GM10847 (cell line): ENCODE measurements around the gene MTRR.

Experiments
- POLR2A ChIP-seq: IDR thresholded peaks from 2 replicates; pipeline ENCODE4 v1.6.1; 2011; ENCODE audit not compliant: insufficient read length; ENCODE audit errors: extremely low read depth

MTRR gene

DNA sequence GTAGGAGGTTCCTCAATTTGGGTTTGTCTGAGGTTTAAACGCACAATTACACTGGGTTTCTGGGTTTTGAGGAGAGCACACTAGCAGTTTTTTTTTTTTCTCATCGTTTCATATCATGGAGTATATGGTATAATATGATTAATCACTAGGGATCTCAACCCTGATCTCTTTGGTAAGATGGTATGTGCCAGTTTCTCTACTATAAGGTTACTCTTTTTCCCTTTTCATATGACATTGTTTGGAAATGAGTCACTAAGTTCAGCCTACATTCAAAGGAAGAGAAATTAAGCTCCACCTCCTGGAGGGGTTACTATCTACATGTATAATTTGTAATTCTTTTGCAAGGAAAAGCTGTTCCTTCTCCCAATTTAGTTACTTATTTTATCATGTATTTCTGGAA lies 35.2 kb downstream of the MTRR start:
- no peak for TF ChIP-seq POLR2A

DNA sequence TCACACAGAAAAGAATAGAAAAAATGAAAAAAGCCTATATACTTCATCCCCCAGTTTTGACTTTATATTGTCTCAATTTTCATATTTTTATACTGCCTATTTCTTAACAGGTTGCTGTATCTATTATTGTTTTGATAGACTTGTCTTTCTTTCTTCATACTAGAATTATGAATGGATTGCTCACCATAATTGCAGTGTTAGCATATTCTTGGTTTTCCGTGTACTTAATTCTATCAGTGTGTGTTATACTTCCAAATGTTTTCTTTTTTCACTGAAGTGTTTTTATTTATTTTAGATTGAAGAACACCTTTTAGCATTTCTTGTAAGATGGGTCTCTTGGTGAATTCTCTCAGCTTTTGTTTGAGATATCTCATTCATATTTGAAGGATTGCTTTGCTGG lies 38.7 kb downstream of the MTRR start:
- TF ChIP-seq POLR2A, result no peak

DNA sequence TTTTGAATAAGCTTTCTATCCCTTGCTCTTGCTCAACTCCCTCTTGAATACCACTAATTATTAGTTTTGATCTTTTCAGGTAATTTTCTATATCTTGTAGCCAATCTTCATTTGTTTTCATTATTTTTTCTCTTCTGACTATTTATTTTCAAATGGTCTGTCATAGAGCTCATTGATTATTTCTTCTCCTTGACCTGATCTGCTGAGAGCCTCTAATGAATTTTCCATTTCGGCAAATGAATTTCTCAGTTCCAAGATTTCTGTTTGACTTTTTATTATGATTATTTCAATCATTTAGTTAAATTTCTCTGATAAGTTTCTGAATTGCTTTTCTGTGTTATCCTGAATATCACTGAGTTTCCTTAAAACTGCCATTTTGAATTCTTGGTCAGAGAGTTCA lies 39.4 kb downstream of the MTRR start:
- TF ChIP-seq POLR2A, result no peak

DNA sequence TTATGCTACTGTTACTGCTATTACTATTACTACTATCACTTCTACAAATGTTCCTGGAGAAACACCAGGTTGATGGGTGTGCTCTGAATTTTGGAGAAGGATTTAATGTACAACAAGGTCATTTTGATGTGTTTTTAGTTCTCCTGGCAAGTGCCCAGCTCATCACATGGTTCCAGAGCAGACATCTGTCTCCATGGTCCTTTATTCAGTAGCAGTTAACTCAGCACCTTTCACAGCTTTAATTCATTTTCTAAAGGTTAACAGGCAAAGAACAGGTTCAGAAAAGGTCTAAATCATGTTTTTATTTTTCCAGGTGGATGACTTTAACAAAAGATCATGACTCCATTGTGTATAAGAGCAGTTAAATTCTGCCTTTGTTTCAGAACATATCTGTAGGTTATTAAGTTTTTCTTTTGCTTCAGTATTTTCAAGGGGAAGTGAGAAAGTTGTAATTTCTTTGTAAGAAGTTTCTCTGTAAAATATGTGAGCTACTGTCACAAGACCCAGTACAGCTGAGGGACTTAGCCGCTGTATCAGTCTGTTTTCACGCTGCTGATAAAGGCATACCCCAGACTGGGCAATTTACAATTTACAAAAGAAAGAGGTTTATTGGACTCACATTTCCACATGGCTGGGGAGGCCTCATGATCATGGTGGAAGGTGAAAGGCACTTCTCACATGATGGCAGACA lies 41.9 kb downstream of the MTRR start:
- no peak for TF ChIP-seq POLR2A

DNA sequence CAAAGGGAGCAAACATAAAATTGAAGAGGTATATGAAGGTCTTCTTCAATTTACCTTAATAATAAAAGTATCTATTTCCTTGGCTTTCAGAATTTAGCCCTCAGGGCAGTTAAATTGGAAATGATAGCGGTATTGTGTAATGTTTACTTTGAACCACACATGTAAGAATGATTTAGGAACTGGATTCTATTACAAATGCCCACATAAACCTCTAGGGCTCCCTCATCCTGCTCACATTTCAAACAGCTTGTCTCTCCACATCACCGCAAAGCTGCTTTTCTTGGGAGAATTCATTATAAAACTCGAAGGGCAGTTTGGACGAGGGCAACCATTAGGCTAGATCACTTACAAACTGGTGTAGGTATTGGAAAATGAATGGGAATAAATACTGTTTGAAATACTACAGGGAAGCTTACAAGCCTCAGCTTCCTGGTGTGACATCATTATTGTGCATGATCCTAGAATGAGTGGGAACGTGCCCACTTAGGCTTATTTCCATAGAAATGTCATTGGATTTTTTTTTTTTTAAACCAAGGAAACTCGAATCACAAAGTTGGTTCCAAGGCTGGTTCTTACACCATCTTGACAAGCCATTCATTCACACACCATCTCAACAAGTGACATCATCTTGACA lies 47.3 kb downstream of the MTRR start:
- no peak for TF ChIP-seq POLR2A

DNA sequence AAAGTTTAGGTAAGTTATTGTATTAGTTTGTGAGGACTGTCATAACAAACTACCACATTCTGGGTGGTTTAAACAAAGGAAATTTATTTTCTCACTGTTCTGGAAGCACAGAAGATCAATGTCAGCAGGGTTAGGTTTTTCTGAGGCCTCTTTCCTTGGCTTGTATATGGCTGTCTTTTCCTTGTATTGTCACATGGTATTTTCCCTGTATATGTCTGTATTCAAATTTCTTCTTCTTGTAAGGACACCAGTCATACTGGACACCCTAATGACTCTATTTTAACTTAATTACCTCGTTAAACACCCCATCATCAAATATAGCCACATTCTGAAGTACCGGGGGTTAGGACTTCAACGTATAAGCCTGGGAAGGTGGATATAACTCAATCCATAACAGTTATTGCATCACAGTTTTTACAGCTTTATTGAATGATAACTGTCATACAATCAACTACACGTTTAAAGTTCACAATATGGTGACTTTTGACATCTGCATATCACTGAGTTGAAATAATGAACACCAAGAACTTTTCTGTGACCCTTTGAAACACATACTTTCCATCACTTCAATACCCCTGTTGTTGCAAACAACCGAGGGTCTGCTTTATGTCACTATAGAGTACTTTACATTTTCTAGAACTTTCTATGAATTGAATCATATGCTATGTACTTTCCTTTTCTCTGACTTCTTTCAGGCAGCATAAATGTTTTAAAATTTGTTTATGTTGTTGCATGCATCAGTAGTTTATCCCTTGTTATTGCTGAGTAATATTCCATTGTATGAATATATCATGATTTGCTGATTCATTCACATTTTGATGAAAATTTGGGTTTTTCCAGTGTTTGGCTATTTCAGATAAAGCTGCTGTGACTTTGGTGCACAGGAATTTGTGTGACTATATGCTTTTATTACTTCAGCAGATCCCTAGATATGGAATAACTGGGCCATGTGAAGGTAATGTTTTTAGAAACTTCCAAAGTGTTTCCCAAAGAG lies 48.5 kb downstream of the MTRR start:
- no peak for TF ChIP-seq POLR2A

GRCh38 chr5:7925961-7926695 lies 57.2 kb downstream of the MTRR start:
- no peak for TF ChIP-seq POLR2A

GRCh38 chr5:7926720-7927119 lies 57.8 kb downstream of the MTRR start:
- TF ChIP-seq POLR2A, result no peak

- no peak for TF ChIP-seq POLR2A
These were observed 58.8 kb downstream of the MTRR start for GRCh38 chr5:7927466-7928375.

- no peak for TF ChIP-seq POLR2A
These were observed 61.1 kb downstream of the MTRR start for GRCh38 chr5:7930011-7930410.

GRCh38 chr5:7941692-7942091 lies 72.7 kb downstream of the MTRR start:
- TF ChIP-seq POLR2A, result no peak

DNA sequence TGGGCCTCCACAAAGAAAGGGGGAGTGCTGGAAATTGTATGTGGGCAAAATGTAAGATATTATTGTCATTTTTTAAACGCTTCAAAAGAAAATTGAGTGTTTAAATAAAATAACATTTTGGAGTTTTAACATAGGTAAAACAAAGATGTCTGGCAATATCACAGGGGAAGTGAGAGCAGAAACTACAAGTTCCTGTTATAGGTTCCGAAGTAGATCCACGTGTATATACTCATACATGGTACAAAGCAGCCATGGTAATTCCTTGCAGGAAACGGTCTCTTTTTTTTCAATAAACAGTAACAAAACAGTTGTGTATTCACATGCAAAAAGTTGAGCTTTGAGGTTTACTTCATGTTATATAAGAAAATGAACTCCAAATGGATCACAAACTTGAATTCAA lies 78.4 kb downstream of the MTRR start:
- no peak for TF ChIP-seq POLR2A
